HEK293 (cell line): Measurements from ENCODE around the gene ADAM19.

Source experiments
- CTCF ChIP-seq: fragments of 450-650 bp; formaldehyde crosslinking; IDR thresholded peaks from 2 replicates; pipeline ENCODE4 v1.5.1; 2016; ENCODE audit warnings: missing biosample characterization, missing genetic modification characterization
- MEIS1 ChIP-seq: sonication (generic); formaldehyde crosslinking; IDR thresholded peaks from 2 replicates; pipeline ENCODE4 v1.8.1; 2022; ENCODE audit warnings: missing genetic modification reagents, mild to moderate bottlenecking, borderline replicate concordance
- SP2 ChIP-seq: fragments of 450-650 bp; formaldehyde crosslinking; IDR thresholded peaks from 2 replicates; pipeline ENCODE4 v1.5.1; 2016; ENCODE audit warnings: missing biosample characterization, missing genetic modification characterization
- YY1 ChIP-seq: fragments of 450-650 bp; formaldehyde crosslinking; IDR thresholded peaks from 2 replicates; pipeline ENCODE4 v1.5.1; 2018; ENCODE audit warnings: missing biosample characterization, missing genetic modification characterization
- ZBTB48 ChIP-seq: fragments of 450-650 bp; formaldehyde crosslinking; IDR thresholded peaks from 2 replicates; pipeline ENCODE4 v1.5.1; 2016; ENCODE audit warnings: missing biosample characterization, missing genetic modification characterization
- ZBTB8A ChIP-seq: fragments of 450-650 bp; formaldehyde crosslinking; IDR thresholded peaks from 2 replicates; pipeline ENCODE4 v1.5.1; 2016; ENCODE audit warnings: missing biosample characterization, missing genetic modification characterization
- ZNF112 ChIP-seq: fragments of 450-650 bp; formaldehyde crosslinking; IDR thresholded peaks from 2 replicates; pipeline ENCODE4 v1.5.0; 2017; ENCODE audit warnings: missing biosample characterization, missing genetic modification characterization
- ZNF114 ChIP-seq: fragments of 450-650 bp; formaldehyde crosslinking; IDR thresholded peaks from 2 replicates; pipeline ENCODE4 v1.5.0; 2017; ENCODE audit warnings: missing biosample characterization, missing genetic modification characterization
- ZNF169 ChIP-seq: fragments of 450-650 bp; formaldehyde crosslinking; IDR thresholded peaks from 2 replicates; pipeline ENCODE4 v1.5.1; 2016; ENCODE audit warnings: missing biosample characterization, missing genetic modification characterization
- ZNF24 ChIP-seq: fragments of 450-650 bp; formaldehyde crosslinking; IDR thresholded peaks from 2 replicates; pipeline ENCODE4 v1.5.1; 2016; ENCODE audit warnings: missing biosample characterization, missing genetic modification characterization
- ZNF362 ChIP-seq: fragments of 450-650 bp; formaldehyde crosslinking; IDR thresholded peaks from 2 replicates; pipeline ENCODE4 v1.5.1; 2016; ENCODE audit warnings: missing biosample characterization, missing genetic modification characterization
- TF ChIP-seq, protein P1 (sequence below): fragments of 450-650 bp; formaldehyde crosslinking; IDR thresholded peaks from 2 replicates; pipeline ENCODE4 v1.5.1; 2016; ENCODE audit warnings: missing biosample characterization, missing genetic modification characterization
- TF ChIP-seq, protein P2 (sequence below): fragments of 450-650 bp; formaldehyde crosslinking; IDR thresholded peaks from 2 replicates; pipeline ENCODE4 v1.5.1; 2016; ENCODE audit warnings: missing biosample characterization, missing genetic modification characterization

GRCh38 chr5:157606046-157606445 lies 30.5 kb upstream of the ADAM19 start:
- TF ChIP-seq CTCF (tag by site-specific recombination) (no peak), ZBTB48 (tag by site-specific recombination) (no peak), ZNF362 (tag by site-specific recombination) (no peak), SP2 (tag by site-specific recombination) (no peak), ZBTB8A (tag by site-specific recombination) (no peak), ZNF169 (tag by site-specific recombination) (no peak), MEIS1 (CRISPR knock-in tag) (no peak), ZNF114 (no peak), ZNF112 (tag by site-specific recombination) (no peak), YY1 (no peak), ZNF24 (tag by site-specific recombination) (no peak)
- TF ChIP-seq, protein P1, sequence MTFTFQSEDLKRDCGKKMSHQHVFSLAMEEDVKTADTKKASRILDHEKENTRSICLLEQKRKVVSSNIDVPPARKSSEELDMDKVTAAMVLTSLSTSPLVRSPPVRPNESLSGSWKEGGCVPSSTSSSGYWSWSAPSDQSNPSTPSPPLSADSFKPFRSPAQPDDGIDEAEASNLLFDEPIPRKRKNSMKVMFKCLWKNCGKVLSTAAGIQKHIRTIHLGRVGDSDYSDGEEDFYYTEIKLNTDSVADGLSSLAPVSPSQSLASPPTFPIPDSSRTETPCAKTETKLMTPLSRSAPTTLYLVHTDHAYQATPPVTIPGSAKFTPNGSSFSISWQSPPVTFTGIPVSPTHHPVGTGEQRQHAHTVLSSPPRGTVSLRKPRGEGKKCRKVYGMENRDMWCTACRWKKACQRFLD: no peak
- TF ChIP-seq, protein P2, sequence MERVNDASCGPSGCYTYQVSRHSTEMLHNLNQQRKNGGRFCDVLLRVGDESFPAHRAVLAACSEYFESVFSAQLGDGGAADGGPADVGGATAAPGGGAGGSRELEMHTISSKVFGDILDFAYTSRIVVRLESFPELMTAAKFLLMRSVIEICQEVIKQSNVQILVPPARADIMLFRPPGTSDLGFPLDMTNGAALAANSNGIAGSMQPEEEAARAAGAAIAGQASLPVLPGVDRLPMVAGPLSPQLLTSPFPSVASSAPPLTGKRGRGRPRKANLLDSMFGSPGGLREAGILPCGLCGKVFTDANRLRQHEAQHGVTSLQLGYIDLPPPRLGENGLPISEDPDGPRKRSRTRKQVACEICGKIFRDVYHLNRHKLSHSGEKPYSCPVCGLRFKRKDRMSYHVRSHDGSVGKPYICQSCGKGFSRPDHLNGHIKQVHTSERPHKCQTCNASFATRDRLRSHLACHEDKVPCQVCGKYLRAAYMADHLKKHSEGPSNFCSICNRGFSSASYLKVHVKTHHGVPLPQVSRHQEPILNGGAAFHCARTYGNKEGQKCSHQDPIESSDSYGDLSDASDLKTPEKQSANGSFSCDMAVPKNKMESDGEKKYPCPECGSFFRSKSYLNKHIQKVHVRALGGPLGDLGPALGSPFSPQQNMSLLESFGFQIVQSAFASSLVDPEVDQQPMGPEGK: no peak
